ENCODE measurements around the gene SAFB.

- TF ChIP-seq POLR2AphosphoS5 (IDR thresholded peaks at IDR 0.05; ENCODE audit: low read depth, low read length) (no peak), TAF1 (IDR thresholded peaks at IDR 0.05; ENCODE audit: borderline replicate concordance, low read depth, low read length) (no peak)
These were observed 25.6 kb downstream of the SAFB start for GRCh38 chr19:5648464-5648863.
